GM23338 (cell line): Measurements from ENCODE around the gene CD86. TPM values are rescaled to one million over a fixed set of nuclear protein-coding genes. Genes with fewer than 3 reads are reported as not detected.

Source experiments
- ATAC-seq: fragments of 200-7000 bp; cut with Tn5 transposase; 3 replicates; pipeline ENCODE4 v1.9.1; 2020
- DNase-seq: peaks from one replicate; pipeline ENCODE4 v3.0.0-alpha.2; 2015; ENCODE audit warnings: low spot score
- H2AFZ ChIP-seq: fragments of 200-600 bp; sonication (generic); 2 replicates; pipeline ENCODE4 v1.8.0; 2016; ENCODE audit warnings: antibody characterized with exemption, mild to moderate bottlenecking, moderate library complexity
- H3F3A ChIP-seq: fragments of 200-600 bp; sonication (generic); replicated peaks from 2 replicates; pipeline ENCODE4 v1.8.0; 2017; ENCODE audit warnings: antibody characterized with exemption, mixed run types, low read depth
- H3K27ac ChIP-seq: fragments of 200-600 bp; sonication (generic); 2 replicates; pipeline ENCODE4 v1.6.1; 2016; ENCODE audit warnings: low read depth
- H3K27me3 ChIP-seq: fragments of 200-600 bp; sonication (generic); 2 replicates; pipeline ENCODE4 v1.8.0; 2016; ENCODE audit warnings: mild to moderate bottlenecking, mixed run types, moderate library complexity; ENCODE audit not compliant: insufficient read depth
- H3K36me3 ChIP-seq: fragments of 200-600 bp; sonication (generic); 2 replicates; pipeline ENCODE4 v1.8.0; 2016; ENCODE audit warnings: mild to moderate bottlenecking; ENCODE audit not compliant: insufficient read depth
- H3K4me1 ChIP-seq: fragments of 200-600 bp; sonication (generic); 2 replicates; pipeline ENCODE4 v1.8.0; 2016; ENCODE audit warnings: mild to moderate bottlenecking, moderate library complexity; ENCODE audit not compliant: insufficient read depth
- H3K4me2 ChIP-seq: fragments of 200-600 bp; sonication (generic); 2 replicates; pipeline ENCODE4 v1.7.1; 2017; ENCODE audit warnings: mixed run types
- H3K4me3 ChIP-seq: fragments of 200-600 bp; sonication (generic); 2 replicates; pipeline ENCODE4 v1.6.1; 2016; ENCODE audit warnings: mixed run types
- H3K79me2 ChIP-seq: fragments of 200-600 bp; sonication (generic); replicated peaks from 2 replicates; pipeline ENCODE4 v1.8.0; 2017; ENCODE audit warnings: mild to moderate bottlenecking; ENCODE audit not compliant: insufficient read depth
- H3K9me2 ChIP-seq: fragments of 200-600 bp; sonication (generic); 2 replicates; pipeline ENCODE4 v1.8.0; 2017; ENCODE audit not compliant: insufficient read depth
- H4K20me1 ChIP-seq: fragments of 200-600 bp; sonication (generic); replicated peaks from 2 replicates; pipeline ENCODE4 v1.8.0; 2017; ENCODE audit warnings: mild to moderate bottlenecking; ENCODE audit not compliant: insufficient read depth
- H3K27ac Mint-ChIP-seq: 2 replicates; pipeline ENCODE4 v1.8.0; 2020; ENCODE audit warnings: inconsistent platforms, mild to moderate bottlenecking, moderate library complexity, mixed read lengths
- H3K27me3 Mint-ChIP-seq: 3 replicates; pipeline ENCODE4 v1.8.0; 2022; ENCODE audit warnings: low read depth, mild to moderate bottlenecking, moderate library complexity, mixed read lengths, inconsistent platforms; ENCODE audit not compliant: insufficient read depth, poor library complexity
- H3K36me3 Mint-ChIP-seq: 3 replicates; pipeline ENCODE4 v1.8.0; 2021; ENCODE audit warnings: low read depth, mild to moderate bottlenecking, inconsistent platforms, moderate library complexity, mixed read lengths
- H3K4me1 Mint-ChIP-seq: 3 replicates; pipeline ENCODE4 v1.8.0; 2020; ENCODE audit warnings: mild to moderate bottlenecking, inconsistent platforms, mixed read lengths
- H3K4me3 Mint-ChIP-seq: 3 replicates; pipeline ENCODE4 v1.8.0; 2021; ENCODE audit warnings: moderate library complexity, mild to moderate bottlenecking, inconsistent platforms, mixed read lengths
- H3K9me3 Mint-ChIP-seq: 3 replicates; pipeline ENCODE4 v1.8.0; 2020; ENCODE audit warnings: moderate library complexity, mild to moderate bottlenecking, inconsistent platforms, mixed read lengths
- CREB1 ChIP-seq: fragments of 250-450 bp; sonication (Bioruptor Pico); IDR thresholded peaks from 2 replicates; pipeline ENCODE4 v1.5.0; 2020; ENCODE audit warnings: low read depth, mild to moderate bottlenecking, moderate library complexity
- CTCF ChIP-seq, 2 experiments: fragments of 200-600 bp in 1 of 2; sonication (generic) in 1 of 2; conservative IDR thresholded peaks; 2 replicates each; pipeline versions ENCODE4 v1.5.1 to v1.6.1; 2016 to 2017; ENCODE audit warnings: antibody characterized with exemption in 2 of 2, low read depth in 2 of 2, mild to moderate bottlenecking in 2 of 2, moderate library complexity in 1 of 2
- ETS1 ChIP-seq: IDR thresholded peaks from 2 replicates; pipeline ENCODE4 v1.6.1; 2016; ENCODE audit warnings: antibody characterized with exemption
- EZH2 ChIP-seq: fragments of 200-600 bp; sonication (generic); IDR thresholded peaks from one replicate; pipeline ENCODE4 v1.8.0; 2017; ENCODE audit warnings: antibody characterized with exemption, mild to moderate bottlenecking, low read depth; ENCODE audit not compliant: unreplicated experiment
- EZH2phosphoT487 ChIP-seq: fragments of 200-600 bp; sonication (generic); IDR thresholded peaks from one replicate; pipeline ENCODE4 v1.8.1; 2018; ENCODE audit warnings: antibody characterized with exemption; ENCODE audit not compliant: unreplicated experiment
- JUNB ChIP-seq: IDR thresholded peaks from one replicate; pipeline ENCODE4 v1.6.1; 2016; ENCODE audit warnings: antibody characterized with exemption; ENCODE audit not compliant: unreplicated experiment
- NANOG ChIP-seq: IDR thresholded peaks from 2 replicates; pipeline ENCODE4 v1.6.1; 2016; ENCODE audit warnings: antibody characterized with exemption, borderline replicate concordance
- POLR2AphosphoS5 ChIP-seq: IDR thresholded peaks from 2 replicates; pipeline ENCODE4 v1.6.1; 2016; ENCODE audit warnings: antibody characterized with exemption, low read depth
- REST ChIP-seq: IDR thresholded peaks from one replicate; pipeline ENCODE4 v1.6.1; 2018; ENCODE audit warnings: antibody characterized with exemption; ENCODE audit not compliant: unreplicated experiment
- STAT1 ChIP-seq: IDR thresholded peaks from one replicate; pipeline ENCODE4 v1.6.1; 2016; ENCODE audit warnings: antibody characterized with exemption; ENCODE audit not compliant: unreplicated experiment
- ZNF114 ChIP-seq: fragments of 250-450 bp; sonication (Bioruptor Pico); IDR thresholded peaks from 2 replicates; pipeline ENCODE4 v1.5.0; 2020; ENCODE audit warnings: mild to moderate bottlenecking, moderate library complexity
- ZNF331 ChIP-seq: fragments of 250-450 bp; sonication (Bioruptor Pico); IDR thresholded peaks from 2 replicates; pipeline ENCODE4 v1.5.0; 2020; ENCODE audit warnings: low read depth, mild to moderate bottlenecking, moderate library complexity
- ZNF462 ChIP-seq: fragments of 250-450 bp; sonication (Bioruptor Pico); IDR thresholded peaks from 2 replicates; pipeline ENCODE4 v1.5.0; 2020; ENCODE audit warnings: mild to moderate bottlenecking, moderate library complexity
- polyA plus RNA-seq: library from polyadenylated mRNA; unstranded; fragments of >200 nt; fragmentation: Nextera tagmentation; extraction: Ambion mirVana; gene quantifications from 2 replicates; pipeline ENCODE4 v1.2.1, GENCODE V29; 2016
- total RNA-seq: library from RNA; depleted of rRNA; stranded (reverse); fragments of >200 nt; shearing (Covaris generic); gene quantifications from 2 replicates; pipeline ENCODE4 v1.2.3, GENCODE V29; 2014

Gene CD86
- total and polyA plus RNA-seq, 2 experiments from 2014 or later, result 0.97 TPM; not detected in 1

- Histone ChIP-seq H3K79me2 (no peaks in the 10 kb centered on the region), H3K4me2 (no peak overlapping the region), H3F3A (no peaks in the 10 kb centered on the region), H3K27me3 (no peaks in the 10 kb centered on the region), H3K4me3 (no peak overlapping the region), H2AFZ (no peak overlapping the region), H3K4me1 (peaks cover 12% of the 10 kb centered on the region), H3K27ac (no peak overlapping the region), H3K36me3 (no peaks in the 10 kb centered on the region), H3K9me2 (no peaks in the 10 kb centered on the region), H4K20me1 (no peaks in the 10 kb centered on the region)
- Mint-ChIP-seq H3K4me3 (no peak overlapping the region), H3K9me3 (no peaks in the 10 kb centered on the region), H3K36me3 (no peaks in the 10 kb centered on the region), H3K27me3 (no peaks in the 10 kb centered on the region), H3K27ac (no peak overlapping the region), H3K4me1 (peaks cover 7% of the 10 kb centered on the region)
- DNase-seq (no peak), ATAC-seq (no peak)
- TF ChIP-seq EZH2phosphoT487 (no peak), STAT1 (no peak), NANOG (no peak), CTCF (conservative IDR thresholded peaks at IDR 0.05; ENCODE audit: low read depth in 2 of 2) (no peak), ZNF462 (CRISPR knock-in tag) (no peak), EZH2 (no peak), POLR2AphosphoS5 (no peak), REST (no peak), ZNF331 (CRISPR knock-in tag) (no peak), ZNF114 (CRISPR knock-in tag) (no peak), JUNB (no peak), ETS1 (no peak), CREB1 (no peak)
Observed at GRCh38 chr3:122064326-122064725, 9.2 kb downstream of the CD86 start.
